ENCODE data around the gene TMEM179. TPM values are rescaled to one million over a fixed set of nuclear protein-coding genes. Genes with fewer than 3 reads are reported as not detected.

TMEM179 gene
- total and polyA plus RNA-seq, 2 of the 8 experiments (the other 6 are each of a cell fraction or from before 2014, with no cell fraction given), result 2.9 to 4.0 TPM

DNA sequence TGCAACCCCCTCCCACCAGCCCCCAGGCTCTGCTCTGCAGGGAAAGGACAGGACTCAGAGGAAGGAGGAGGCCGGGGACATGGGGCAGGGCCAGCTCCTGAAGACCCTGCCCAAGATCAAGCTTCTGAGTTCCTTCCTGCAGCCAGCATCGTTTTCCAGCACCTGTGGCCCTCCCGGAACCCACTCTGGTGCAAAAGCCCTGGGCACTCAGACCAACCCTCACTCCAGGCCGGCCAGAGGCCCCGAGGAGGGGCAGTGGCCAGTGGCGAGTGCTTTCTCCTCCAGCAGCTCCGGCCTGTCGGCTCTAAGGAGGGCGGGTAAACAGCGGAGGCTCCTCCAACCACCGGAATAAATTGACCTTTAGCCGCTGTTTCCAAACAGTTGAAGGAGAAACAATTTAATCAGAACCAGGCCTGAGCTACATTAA, 10.8 kb downstream of the TMEM179 start (continued):
- TF ChIP-seq, protein P1, sequence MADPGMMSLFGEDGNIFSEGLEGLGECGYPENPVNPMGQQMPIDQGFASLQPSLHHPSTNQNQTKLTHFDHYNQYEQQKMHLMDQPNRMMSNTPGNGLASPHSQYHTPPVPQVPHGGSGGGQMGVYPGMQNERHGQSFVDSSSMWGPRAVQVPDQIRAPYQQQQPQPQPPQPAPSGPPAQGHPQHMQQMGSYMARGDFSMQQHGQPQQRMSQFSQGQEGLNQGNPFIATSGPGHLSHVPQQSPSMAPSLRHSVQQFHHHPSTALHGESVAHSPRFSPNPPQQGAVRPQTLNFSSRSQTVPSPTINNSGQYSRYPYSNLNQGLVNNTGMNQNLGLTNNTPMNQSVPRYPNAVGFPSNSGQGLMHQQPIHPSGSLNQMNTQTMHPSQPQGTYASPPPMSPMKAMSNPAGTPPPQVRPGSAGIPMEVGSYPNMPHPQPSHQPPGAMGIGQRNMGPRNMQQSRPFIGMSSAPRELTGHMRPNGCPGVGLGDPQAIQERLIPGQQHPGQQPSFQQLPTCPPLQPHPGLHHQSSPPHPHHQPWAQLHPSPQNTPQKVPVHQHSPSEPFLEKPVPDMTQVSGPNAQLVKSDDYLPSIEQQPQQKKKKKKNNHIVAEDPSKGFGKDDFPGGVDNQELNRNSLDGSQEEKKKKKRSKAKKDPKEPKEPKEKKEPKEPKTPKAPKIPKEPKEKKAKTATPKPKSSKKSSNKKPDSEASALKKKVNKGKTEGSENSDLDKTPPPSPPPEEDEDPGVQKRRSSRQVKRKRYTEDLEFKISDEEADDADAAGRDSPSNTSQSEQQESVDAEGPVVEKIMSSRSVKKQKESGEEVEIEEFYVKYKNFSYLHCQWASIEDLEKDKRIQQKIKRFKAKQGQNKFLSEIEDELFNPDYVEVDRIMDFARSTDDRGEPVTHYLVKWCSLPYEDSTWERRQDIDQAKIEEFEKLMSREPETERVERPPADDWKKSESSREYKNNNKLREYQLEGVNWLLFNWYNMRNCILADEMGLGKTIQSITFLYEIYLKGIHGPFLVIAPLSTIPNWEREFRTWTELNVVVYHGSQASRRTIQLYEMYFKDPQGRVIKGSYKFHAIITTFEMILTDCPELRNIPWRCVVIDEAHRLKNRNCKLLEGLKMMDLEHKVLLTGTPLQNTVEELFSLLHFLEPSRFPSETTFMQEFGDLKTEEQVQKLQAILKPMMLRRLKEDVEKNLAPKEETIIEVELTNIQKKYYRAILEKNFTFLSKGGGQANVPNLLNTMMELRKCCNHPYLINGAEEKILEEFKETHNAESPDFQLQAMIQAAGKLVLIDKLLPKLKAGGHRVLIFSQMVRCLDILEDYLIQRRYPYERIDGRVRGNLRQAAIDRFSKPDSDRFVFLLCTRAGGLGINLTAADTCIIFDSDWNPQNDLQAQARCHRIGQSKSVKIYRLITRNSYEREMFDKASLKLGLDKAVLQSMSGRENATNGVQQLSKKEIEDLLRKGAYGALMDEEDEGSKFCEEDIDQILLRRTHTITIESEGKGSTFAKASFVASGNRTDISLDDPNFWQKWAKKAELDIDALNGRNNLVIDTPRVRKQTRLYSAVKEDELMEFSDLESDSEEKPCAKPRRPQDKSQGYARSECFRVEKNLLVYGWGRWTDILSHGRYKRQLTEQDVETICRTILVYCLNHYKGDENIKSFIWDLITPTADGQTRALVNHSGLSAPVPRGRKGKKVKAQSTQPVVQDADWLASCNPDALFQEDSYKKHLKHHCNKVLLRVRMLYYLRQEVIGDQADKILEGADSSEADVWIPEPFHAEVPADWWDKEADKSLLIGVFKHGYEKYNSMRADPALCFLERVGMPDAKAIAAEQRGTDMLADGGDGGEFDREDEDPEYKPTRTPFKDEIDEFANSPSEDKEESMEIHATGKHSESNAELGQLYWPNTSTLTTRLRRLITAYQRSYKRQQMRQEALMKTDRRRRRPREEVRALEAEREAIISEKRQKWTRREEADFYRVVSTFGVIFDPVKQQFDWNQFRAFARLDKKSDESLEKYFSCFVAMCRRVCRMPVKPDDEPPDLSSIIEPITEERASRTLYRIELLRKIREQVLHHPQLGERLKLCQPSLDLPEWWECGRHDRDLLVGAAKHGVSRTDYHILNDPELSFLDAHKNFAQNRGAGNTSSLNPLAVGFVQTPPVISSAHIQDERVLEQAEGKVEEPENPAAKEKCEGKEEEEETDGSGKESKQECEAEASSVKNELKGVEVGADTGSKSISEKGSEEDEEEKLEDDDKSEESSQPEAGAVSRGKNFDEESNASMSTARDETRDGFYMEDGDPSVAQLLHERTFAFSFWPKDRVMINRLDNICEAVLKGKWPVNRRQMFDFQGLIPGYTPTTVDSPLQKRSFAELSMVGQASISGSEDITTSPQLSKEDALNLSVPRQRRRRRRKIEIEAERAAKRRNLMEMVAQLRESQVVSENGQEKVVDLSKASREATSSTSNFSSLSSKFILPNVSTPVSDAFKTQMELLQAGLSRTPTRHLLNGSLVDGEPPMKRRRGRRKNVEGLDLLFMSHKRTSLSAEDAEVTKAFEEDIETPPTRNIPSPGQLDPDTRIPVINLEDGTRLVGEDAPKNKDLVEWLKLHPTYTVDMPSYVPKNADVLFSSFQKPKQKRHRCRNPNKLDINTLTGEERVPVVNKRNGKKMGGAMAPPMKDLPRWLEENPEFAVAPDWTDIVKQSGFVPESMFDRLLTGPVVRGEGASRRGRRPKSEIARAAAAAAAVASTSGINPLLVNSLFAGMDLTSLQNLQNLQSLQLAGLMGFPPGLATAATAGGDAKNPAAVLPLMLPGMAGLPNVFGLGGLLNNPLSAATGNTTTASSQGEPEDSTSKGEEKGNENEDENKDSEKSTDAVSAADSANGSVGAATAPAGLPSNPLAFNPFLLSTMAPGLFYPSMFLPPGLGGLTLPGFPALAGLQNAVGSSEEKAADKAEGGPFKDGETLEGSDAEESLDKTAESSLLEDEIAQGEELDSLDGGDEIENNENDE (IDR thresholded peaks at IDR 0.05; ENCODE audit: insufficient replicate concordance, low read length), result no peak
- TF ChIP-seq HDAC6 (IDR thresholded peaks at IDR 0.05; ENCODE audit: low read depth, low read length) (no peak), SUZ12 (IDR thresholded peaks at IDR 0.05; ENCODE audit: low read length) (no peak)

Data from H1 (cell line).